Cerebellar cortex (tissue), 1 donor: Measurements from ENCODE around the gene DDT.
"Not testable (repeated sequence)": the region's sequence is repeated elsewhere in the genome, so short reads cannot be mapped to it uniquely, and the experiment has no call there.

Source experiments
- DNase-seq: peaks from one replicate; pipeline ENCODE4 v3.0.0-alpha.2; 2015; ENCODE audit warnings: low spot score

DDT gene

DNA sequence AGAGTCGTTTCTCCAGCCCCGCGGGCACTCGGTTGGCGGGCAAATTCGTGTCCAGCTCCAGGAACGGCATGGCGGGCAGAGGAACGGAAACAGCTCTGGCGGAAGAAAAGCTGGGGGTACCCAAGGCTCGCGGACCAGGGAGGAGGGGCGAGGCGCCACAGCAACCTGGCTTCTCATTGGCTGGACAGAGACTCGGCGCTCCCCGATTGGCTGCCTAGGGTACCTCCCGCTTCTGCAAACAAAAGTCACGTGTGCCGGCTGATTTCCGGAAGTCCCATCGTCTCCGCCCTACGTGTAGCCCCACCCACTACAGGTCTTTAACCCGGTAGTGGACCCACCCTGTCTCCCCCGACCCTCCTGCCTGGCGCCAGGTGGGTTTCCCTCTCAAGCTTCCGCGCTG, at the start of gene DDT:
Gene DDT (minus strand): TSS at position 97 of the 400 bp plus-strand sequence. CDS start 27 bp downstream, at position 70.
- DNase-seq = not testable (repeated sequence)

DNA sequence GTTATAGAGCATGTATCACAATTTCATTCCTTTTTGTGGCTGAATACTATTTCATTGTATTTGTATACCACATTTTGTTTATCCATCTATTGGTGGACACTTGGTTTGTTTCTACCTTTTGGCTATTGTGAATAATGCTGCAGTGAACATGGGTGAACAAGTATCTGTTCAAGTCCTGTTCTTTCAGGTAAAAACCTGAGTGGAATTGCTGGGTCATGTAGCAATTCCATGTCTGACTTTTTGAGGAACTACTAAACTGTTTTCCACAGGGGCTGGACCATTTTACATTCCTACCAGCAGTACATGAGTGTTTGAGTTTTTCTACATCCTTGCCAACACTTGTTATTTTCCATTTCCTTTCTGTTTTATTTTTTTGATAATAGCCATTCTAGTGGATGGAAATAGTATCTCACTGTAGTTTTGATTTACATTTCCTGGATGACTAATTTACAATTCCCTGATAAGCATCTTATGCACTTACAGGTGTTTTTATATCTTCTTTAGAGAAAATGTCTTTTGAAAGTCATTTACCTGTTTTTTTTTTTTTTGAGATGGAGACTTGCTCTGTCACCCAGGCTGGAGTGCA, 49.1 kb upstream of the DDT start:
- DNase-seq = no peak

DNA sequence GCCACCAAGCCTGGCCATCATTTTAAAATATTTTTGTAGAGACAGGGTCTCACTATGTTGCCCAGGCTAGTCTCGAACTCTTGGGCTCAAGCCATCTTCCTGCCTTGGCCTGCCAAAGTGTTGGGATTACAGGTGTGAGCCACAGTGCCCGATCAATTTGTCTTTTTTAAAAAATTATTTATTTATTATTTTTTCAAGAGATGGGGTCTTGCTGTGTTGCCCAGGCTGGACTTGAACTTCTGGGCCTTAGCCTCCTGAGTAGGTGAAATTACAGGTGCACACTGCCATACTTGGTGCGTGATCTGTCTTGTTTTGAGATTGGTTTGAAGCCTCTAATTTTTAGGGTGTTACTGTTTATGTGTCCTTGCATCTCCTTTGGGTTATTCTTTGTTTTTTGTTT, 47.1 kb upstream of the DDT start:
- no peak for DNase-seq

- DNase-seq = no peak
Observed at GRCh38 chr22:24016156-24016555, 41.9 kb upstream of the DDT start.

DNA sequence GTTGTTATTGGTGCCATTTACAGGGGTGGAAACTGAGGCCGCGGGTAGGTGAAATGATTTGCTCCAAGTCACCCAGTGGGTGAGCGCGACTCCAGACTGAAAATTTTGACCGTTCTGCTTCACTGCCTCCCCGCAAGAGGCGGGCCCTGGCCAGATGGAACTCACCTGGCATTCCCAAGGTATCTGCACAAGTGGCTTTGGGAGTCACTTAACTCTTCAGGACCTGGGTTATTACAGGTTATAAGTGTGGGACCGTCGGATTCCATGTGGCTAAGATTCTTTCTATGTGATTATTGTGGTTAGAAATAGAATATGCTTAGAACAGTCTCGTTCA, 37.5 kb upstream of the DDT start:
- no peak for DNase-seq

GRCh38 chr22:24010018-24010391, 35.8 kb upstream of the DDT start:
- no peak for DNase-seq

DNA sequence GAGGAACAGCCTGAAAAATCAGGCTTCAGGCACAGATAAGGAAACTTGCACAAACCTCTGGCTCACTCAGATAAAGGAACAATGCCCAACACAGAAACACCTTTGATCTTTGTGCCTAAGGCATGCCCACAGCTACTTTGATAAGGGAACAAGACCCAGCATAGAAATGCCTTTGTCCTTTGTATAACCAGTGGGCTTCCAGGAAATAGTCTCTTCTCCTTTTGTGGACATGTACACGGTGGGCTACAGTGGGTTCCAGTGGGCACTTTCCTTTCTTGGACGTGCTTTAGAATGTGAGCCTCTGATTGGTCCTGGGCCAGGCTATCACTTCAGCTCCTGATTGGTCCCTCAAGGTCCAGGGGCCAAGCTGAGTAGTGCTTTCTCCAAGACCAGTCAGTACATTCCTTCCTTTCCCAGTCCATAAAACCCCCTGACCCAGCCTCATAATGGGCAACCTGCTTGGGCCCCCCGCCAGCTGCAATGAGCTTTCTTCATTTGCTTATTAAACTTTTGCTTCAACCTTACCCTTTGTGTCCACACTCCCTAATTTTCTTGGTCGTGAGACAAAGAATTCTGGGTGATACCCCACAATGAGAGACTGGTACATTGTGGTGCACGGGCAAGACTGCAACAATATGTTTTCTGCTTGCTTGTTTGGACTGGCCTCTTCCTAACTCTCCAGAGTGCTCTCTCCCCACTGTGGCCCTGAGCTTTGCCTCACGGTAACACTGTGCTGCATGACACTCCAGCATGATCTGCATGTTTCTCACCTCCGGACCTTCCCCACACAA, 35.2 kb upstream of the DDT start:
- DNase-seq = no peak

DNA sequence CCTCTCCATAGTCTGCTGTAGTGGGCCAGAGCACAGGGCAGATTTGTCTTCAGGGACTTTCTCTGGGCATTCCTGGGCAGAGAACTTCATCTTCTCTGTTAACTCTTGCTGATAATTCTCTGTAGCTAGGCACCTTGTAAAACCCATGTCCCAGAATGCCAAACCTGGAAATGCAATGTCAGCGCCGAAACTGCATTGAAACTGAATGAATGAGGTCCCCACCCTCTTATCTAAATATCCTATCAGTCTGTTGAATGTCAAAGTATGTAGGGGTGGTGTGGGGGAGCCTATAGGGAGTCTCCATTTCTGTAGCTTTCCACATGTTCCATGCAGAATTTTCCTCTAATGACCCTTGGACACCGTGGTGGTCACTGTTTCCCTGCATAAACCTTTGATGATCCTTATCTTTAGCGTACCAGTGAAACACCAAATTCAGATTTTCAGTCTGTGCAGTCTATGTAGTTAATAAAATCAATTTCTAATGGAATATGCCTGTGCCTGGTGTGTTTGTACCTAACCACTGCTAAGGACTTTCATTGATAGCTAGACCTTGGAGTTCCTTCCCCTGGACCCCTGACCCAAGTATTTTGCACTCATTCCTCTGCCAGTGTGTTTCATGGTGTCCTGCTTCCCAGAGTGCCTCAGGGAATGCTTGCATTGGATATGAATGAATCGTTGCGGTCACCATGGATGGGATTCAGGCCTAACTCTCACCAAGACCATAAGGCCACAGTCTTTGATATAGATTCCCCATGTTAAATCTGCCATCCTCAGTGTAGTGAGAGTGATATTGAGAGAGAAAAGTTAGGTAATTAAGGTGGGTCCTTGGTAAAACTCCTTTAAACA, 34.4 kb upstream of the DDT start:
- DNase-seq = no peak

- DNase-seq = no peak
Observed at GRCh38 chr22:24008022-24008283, 33.7 kb upstream of the DDT start.

DNA sequence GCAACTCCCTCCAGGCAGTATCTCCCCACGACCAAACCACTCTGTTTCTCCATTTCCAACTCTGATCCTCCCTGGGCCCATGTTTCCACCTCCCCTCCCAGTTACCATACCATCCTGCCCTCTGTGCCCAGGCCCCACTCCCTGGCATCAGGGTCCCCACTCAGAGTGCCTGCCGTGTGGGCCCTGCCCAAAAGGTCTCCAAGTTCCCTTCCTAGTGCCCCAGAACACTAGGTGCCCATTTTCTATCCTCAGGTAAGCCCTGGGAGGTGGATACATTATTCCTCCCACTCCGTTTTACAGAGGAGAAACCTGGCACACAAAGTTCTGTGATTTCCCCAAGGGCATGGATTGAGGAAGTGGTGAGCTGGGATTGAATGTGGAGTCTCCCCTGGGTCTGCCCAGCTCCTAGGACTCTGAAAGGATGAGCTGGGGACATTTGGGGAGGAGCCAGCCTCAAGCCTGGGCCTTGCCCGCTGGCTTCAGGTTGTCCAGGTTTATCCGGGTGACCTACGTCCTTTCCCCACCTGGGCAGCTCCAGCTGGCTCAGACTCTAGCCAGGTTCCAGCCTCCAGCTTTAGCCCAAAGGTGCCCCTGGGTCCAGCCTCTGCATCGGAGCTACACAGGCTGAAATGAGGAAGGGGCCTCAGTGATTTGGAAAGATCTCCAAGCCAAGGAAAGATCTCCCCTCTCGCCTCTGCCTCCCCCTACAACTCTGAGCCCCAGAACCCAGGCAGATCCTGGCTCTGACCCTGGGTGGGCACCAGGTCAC, 33.2 kb upstream of the DDT start:
- no peak for DNase-seq

GRCh38 chr22:24006914-24007214, 32.6 kb upstream of the DDT start:
- no peak for DNase-seq

GRCh38 chr22:24006207-24006913, 32.1 kb upstream of the DDT start:
- no peak for DNase-seq

DNA sequence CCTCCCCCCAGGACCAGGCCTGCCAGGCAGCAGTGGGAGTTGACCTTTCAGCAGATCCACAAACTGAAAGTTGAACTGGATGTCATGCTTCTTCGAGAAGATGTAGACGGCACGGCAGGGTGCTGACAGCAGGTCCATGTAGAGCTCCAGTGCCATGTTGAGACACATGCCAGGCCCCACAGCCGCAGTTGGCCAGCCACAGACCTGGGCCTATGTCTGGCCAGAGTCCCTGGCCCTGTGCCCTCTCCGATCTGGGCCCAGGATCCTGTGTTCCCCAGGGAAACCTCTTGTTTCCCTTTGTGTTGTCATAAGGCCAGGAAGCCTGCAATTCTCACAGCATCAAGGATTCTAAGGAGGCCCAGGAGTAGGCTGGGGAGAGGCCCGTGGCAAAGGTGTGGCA, 31.0 kb upstream of the DDT start, which contains the start of gene GSTT4:
Gene GSTT4 (minus strand): TSS at position 253 of the 400 bp plus-strand sequence. CDS start 97 bp downstream, at position 156.
- DNase-seq = peak; percentile 29

DNA sequence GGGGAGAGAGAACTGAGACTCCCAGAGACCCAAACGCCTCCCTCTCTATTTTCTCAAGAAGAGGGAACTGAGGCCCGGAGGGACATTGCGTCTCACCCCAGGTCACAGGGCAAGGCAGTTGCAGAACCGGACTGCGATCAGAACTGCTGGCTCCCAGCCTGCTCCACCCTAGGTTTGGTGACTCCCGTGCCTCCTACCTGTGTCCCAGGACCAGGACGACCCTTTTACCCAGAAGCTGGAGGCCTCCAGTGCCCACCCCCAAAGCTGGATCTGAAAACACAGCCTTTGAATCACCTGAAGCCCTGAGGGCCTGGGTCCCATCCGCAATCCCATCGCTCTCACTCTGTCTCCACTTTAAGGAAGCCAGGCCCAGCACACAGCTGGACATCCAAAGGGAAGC, 29.6 kb upstream of the DDT start:
- no peak for DNase-seq

DNA sequence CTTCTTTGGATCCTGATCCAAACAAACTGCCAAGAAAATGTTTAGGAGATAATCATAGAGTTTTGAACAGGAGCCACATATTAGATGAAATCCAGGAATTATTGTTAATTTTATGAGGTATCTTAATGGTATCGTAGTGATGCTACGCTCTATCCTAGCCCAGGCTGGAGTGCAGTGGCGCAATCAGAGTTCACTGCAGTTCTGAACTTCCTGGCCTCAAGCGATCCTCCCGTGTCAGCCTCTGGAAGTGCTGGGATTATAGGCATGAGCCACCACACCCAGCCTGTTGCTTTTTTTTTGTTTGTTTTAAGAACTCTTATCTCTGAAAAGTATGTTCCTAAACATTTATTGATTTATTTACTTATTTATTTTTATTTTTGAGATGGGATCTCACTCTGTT, 28.6 kb upstream of the DDT start:
- DNase-seq = no peak

DNA sequence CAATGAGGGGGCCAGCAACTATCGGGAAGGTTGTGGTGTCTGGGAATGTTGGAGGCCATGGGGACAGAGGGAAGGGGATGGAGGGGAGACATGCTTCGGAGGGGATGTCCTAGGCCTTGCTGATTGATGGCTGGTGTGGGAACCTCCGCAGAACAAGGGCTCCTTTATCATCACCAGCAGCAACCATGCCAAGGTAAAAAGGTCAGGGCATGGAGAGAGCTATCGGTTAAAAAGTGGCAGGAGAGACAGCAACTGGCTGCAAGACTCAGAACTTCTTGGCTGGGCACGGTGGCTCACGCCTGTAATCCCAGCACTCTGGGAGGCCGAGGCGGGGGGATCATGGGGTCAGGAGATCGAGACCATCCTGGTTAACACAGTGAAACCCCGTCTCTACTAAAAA, 28.0 kb upstream of the DDT start:
- no peak for DNase-seq

DNA sequence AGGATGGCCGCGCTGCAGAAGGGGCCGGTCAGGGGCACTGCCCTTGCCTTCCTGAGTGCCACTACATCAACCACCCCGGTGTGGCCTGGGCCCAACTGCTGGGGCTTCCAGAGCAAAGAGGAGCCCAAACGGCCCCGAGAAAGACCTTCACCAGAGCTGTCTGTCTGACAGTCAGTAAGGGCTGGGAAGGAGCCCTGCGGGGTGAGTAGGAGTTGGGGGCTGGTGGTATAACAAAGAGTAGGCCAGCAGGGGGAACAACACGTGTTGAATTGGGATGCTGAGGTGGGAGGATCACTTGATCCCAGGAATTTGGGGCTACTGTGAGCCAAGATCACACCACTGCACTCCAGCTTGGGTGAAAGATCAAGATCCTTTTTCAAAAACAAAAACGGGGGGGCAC, 27.1 kb upstream of the DDT start:
- no peak for DNase-seq

- not testable (repeated sequence) for DNase-seq
Observed at GRCh38 chr22:23999779-24000178, 25.5 kb upstream of the DDT start.

- DNase-seq = no peak
Observed at GRCh38 chr22:23997092-23997491, 22.9 kb upstream of the DDT start.

- not testable (repeated sequence) for DNase-seq
Observed at GRCh38 chr22:23993581-23994177, 19.4 kb upstream of the DDT start.

- DNase-seq = not testable (repeated sequence)
Observed at GRCh38 chr22:23993080-23993479, 18.8 kb upstream of the DDT start.
